Astrocyte (in vitro differentiated cells and primary cell): Measurements from ENCODE around the gene COL23A1.

Experiments used
- CTCF ChIP-seq: IDR thresholded peaks from 2 replicates; pipeline ENCODE4 v1.5.1; 2011; ENCODE audit warnings: low read depth, mild to moderate bottlenecking, inconsistent platforms, low read length, moderate library complexity; ENCODE audit not compliant: insufficient read depth
- EZH2 ChIP-seq: IDR thresholded peaks from 2 replicates; pipeline ENCODE4 v1.6.1; 2012; ENCODE audit warnings: mild to moderate bottlenecking, low read length, inconsistent platforms; ENCODE audit not compliant: insufficient read depth

- no peak for TF ChIP-seq CTCF
- no peak for TF ChIP-seq EZH2
Measured at GRCh38 chr5:178515776-178516503, 74.3 kb downstream of the COL23A1 start.
